ENCODE measurements around the gene AKAP13. TPM values are rescaled to one million over a fixed set of nuclear protein-coding genes. Genes with fewer than 3 reads are reported as not detected.

Gene AKAP13
- polyA plus RNA-seq, 1 of the 3 experiments (the other 2 are of a cell fraction), result 8.4 TPM

GRCh38 chr15:85527895-85528294, 147.5 kb downstream of the AKAP13 start:
- ChIA-PET CTCF (interaction anchor here (1.4 kb wide), 1 partner anchor 23 kb away, joined by 8 read pairs; no protein-coding TSS in a partner anchor), POLR2A (no interaction called here)
- Histone ChIP-seq H3F3A (replicated peaks; ENCODE audit: insufficient read depth) (no peaks in the 10 kb centered on the region), H3K9me2 (no peaks in the 10 kb centered on the region), H3K27me3 (ENCODE audit: insufficient read depth) (no peaks in the 10 kb centered on the region), H3K4me1 (ENCODE audit: control insufficient read depth in 1 of 2, insufficient read depth in 2 of 2, low read depth in 1 of 2, low read length in 1 of 2) (peaks cover 5 to 14% of the 10 kb centered on the region in 2 experiments; a peak in 2 of 4 replicates), H3K79me2 (ENCODE audit: insufficient read depth) (no peaks in the 10 kb centered on the region), H3K9me3 (no peaks in the 10 kb centered on the region), H3K4me2 (0 out of 2 replicates have a peak overlapping the region, but pooled peaks have one; percentile 5), H3K4me3 (ENCODE audit: low read depth in 2 of 2, low read length in 1 of 2) (no peak overlapping the region), H3K27ac (ENCODE audit: low read depth in 2 of 2, low read length in 1 of 2) (peak overlapping the region in 1 of 2 experiments; percentile 68; a peak in 3 of 4 replicates), H4K20me1 (ENCODE audit: insufficient read depth) (no peaks in the 10 kb centered on the region), H2AFZ (ENCODE audit: low read depth) (no peak overlapping the region), H3K36me3 (replicated peaks in 1 of 2; ENCODE audit: control insufficient read depth in 1 of 2, insufficient read depth in 2 of 2, low read length in 1 of 2) (peaks cover 0 to 7% of the 10 kb centered on the region in 2 experiments), H3K9ac (no peak overlapping the region)
- DNase-seq, result no peak
- 85% methylated on average over 3 of the region's 3 CpGs for WGBS (ENCODE audit: low lambda C conversion rate)
- TF ChIP-seq USF2 (IDR thresholded peaks at IDR 0.05; ENCODE audit: borderline replicate concordance, low read depth, low read length) (no peak), SMC3 (IDR thresholded peaks at IDR 0.05; ENCODE audit: low read depth, low read length) (no peak), CTCF (IDR thresholded peaks at IDR 0.05) (no peak), RCOR1 (IDR thresholded peaks at IDR 0.05; ENCODE audit: low read length) (no peak), ELF1 (IDR thresholded peaks at IDR 0.05) (no peak), RFX5 (IDR thresholded peaks at IDR 0.05; ENCODE audit: low read length) (no peak), RXRA (IDR thresholded peaks at IDR 0.05; ENCODE audit: borderline replicate concordance, low read depth) (no peak), JUND (IDR thresholded peaks at IDR 0.05) (no peak), GABPA (IDR thresholded peaks at IDR 0.05; ENCODE audit: low read depth) (no peak), PBX3 (IDR thresholded peaks at IDR 0.05) (no peak), USF1 (IDR thresholded peaks at IDR 0.05; ENCODE audit: borderline replicate concordance, low read depth) (no peak), NRF1 (IDR thresholded peaks at IDR 0.05; ENCODE audit: low read depth, low read length) (no peak)

GRCh38 chr15:85530079-85530478, 149.7 kb downstream of the AKAP13 start:
- ChIA-PET POLR2A (no interaction called here), CTCF (no interaction called here)
- Histone ChIP-seq H4K20me1 (ENCODE audit: insufficient read depth) (no peaks in the 10 kb centered on the region), H3F3A (replicated peaks; ENCODE audit: insufficient read depth) (no peaks in the 10 kb centered on the region), H2AFZ (ENCODE audit: low read depth) (no peak overlapping the region), H3K36me3 (replicated peaks in 1 of 2; ENCODE audit: control insufficient read depth in 1 of 2, insufficient read depth in 2 of 2, low read length in 1 of 2) (peaks cover 10 to 17% of the 10 kb centered on the region in 2 experiments), H3K9me3 (no peaks in the 10 kb centered on the region), H3K4me3 (ENCODE audit: low read depth in 2 of 2, low read length in 1 of 2) (no peak overlapping the region), H3K79me2 (ENCODE audit: insufficient read depth) (no peaks in the 10 kb centered on the region), H3K9ac (no peak overlapping the region), H3K9me2 (no peaks in the 10 kb centered on the region), H3K27me3 (ENCODE audit: insufficient read depth) (no peaks in the 10 kb centered on the region), H3K27ac (ENCODE audit: low read depth in 2 of 2, low read length in 1 of 2) (no peak overlapping the region), H3K4me2 (no peak overlapping the region), H3K4me1 (ENCODE audit: control insufficient read depth in 1 of 2, insufficient read depth in 2 of 2, low read depth in 1 of 2, low read length in 1 of 2) (peaks cover 5 to 14% of the 10 kb centered on the region in 2 experiments; a peak in 2 of 4 replicates)
- WGBS (ENCODE audit: low lambda C conversion rate), result 87% methylated on average over 7 of the region's 7 CpGs
- TF ChIP-seq NRF1 (IDR thresholded peaks at IDR 0.05; ENCODE audit: low read depth, low read length) (no peak), YY1 (IDR thresholded peaks at IDR 0.05; ENCODE audit: low read depth) (no peak), SIN3A (IDR thresholded peaks at IDR 0.05; ENCODE audit: borderline replicate concordance, low read depth, low read length) (no peak), NFIC (IDR thresholded peaks at IDR 0.05; ENCODE audit: borderline replicate concordance) (no peak), EP300 (IDR thresholded peaks at IDR 0.05; ENCODE audit: borderline replicate concordance in 1 of 2, low read depth in 1 of 2, low read length in 1 of 2) (no peak), MXI1 (IDR thresholded peaks at IDR 0.05; ENCODE audit: low read depth, low read length) (no peak), RAD21 (IDR thresholded peaks at IDR 0.05; ENCODE audit: low read length) (no peak), FOXJ3 (CRISPR knock-in tag; IDR thresholded peaks at IDR 0.05) (no peak), MEF2A (IDR thresholded peaks at IDR 0.05; ENCODE audit: borderline replicate concordance, low read depth) (no peak), CTCF (IDR thresholded peaks at IDR 0.05) (no peak), USF2 (IDR thresholded peaks at IDR 0.05; ENCODE audit: borderline replicate concordance, low read depth, low read length) (no peak)
- no peak for DNase-seq

Data from SK-N-SH (cell line).